SK-N-SH treated with all-trans-retinoic acid at 6 μM for 48 hours (cell line): ENCODE data around the gene PTPRD.

Source experiments
- ATAC-seq: fragments of 200-7000 bp; cut with Tn5 transposase; 3 replicates; pipeline ENCODE4 v1.9.1; 2020; ENCODE audit warnings: mild to moderate bottlenecking, moderate library complexity
- ARNTL ChIP-seq: fragments of 450-650 bp; formaldehyde crosslinking; IDR thresholded peaks from 2 replicates; pipeline ENCODE4 v1.5.0; 2020; ENCODE audit warnings: low read depth, mild to moderate bottlenecking, moderate library complexity, borderline replicate concordance
- BACH2 ChIP-seq: fragments of 250-450 bp; sonication (Bioruptor Pico); IDR thresholded peaks from 2 replicates; pipeline ENCODE4 v1.9.0; 2021; ENCODE audit warnings: mild to moderate bottlenecking, borderline replicate concordance
- CSDC2 ChIP-seq: fragments of 250-450 bp; sonication (Bioruptor Pico); IDR thresholded peaks from 2 replicates; pipeline ENCODE4 v1.5.0; 2020; ENCODE audit warnings: mild to moderate bottlenecking, moderate library complexity
- ESRRG ChIP-seq: fragments of 250-450 bp; sonication (Bioruptor Pico); IDR thresholded peaks from 2 replicates; pipeline ENCODE4 v1.6.1; 2021; ENCODE audit warnings: mild to moderate bottlenecking
- GLIS3 ChIP-seq: fragments of 250-450 bp; sonication (Bioruptor Pico); IDR thresholded peaks from 2 replicates; pipeline ENCODE4 v1.5.0; 2020; ENCODE audit warnings: mild to moderate bottlenecking, moderate library complexity
- ISL1 ChIP-seq: fragments of 250-450 bp; sonication (Bioruptor Pico); IDR thresholded peaks from 2 replicates; pipeline ENCODE4 v2.1.2; 2022; ENCODE audit warnings: mild to moderate bottlenecking, moderate library complexity
- OSR1 ChIP-seq: fragments of 250-450 bp; sonication (Bioruptor Pico); IDR thresholded peaks from 2 replicates; pipeline ENCODE4 v1.8.0; 2022; ENCODE audit warnings: moderate library complexity, mild to moderate bottlenecking, inconsistent platforms
- PATZ1 ChIP-seq: fragments of 250-450 bp; sonication (Bioruptor Pico); IDR thresholded peaks from 2 replicates; pipeline ENCODE4 v1.8.0; 2020; ENCODE audit warnings: mild to moderate bottlenecking, moderate library complexity, borderline replicate concordance
- POU6F1 ChIP-seq: fragments of 250-450 bp; sonication (Bioruptor Pico); IDR thresholded peaks from 2 replicates; pipeline ENCODE4 v1.8.0; 2021; ENCODE audit warnings: low read depth, mild to moderate bottlenecking, moderate library complexity, borderline replicate concordance
- SNAI2 ChIP-seq: fragments of 250-450 bp; sonication (Bioruptor Pico); IDR thresholded peaks from 2 replicates; pipeline ENCODE4 v1.5.0; 2020; ENCODE audit warnings: mild to moderate bottlenecking, moderate library complexity
- TCF4 ChIP-seq: fragments of 250-450 bp; sonication (Bioruptor Pico); IDR thresholded peaks from 2 replicates; pipeline ENCODE4 v1.8.0; 2021; ENCODE audit warnings: mild to moderate bottlenecking, moderate library complexity, borderline replicate concordance
- TSHZ2 ChIP-seq: fragments of 250-450 bp; sonication (Bioruptor Pico); IDR thresholded peaks from 2 replicates; pipeline ENCODE4 v1.5.0; 2020; ENCODE audit warnings: mild to moderate bottlenecking, moderate library complexity
- ZFP30 ChIP-seq: fragments of 450-650 bp; formaldehyde crosslinking; IDR thresholded peaks from 2 replicates; pipeline ENCODE4 v1.5.0; 2022; ENCODE audit warnings: mild to moderate bottlenecking, moderate library complexity
- ZNF565 ChIP-seq: fragments of 450-650 bp; formaldehyde crosslinking; conservative IDR thresholded peaks from 2 replicates; pipeline ENCODE4 v1.5.0; 2020; ENCODE audit warnings: low read depth, mild to moderate bottlenecking, moderate library complexity
- ZNF70 ChIP-seq: fragments of 450-650 bp; formaldehyde crosslinking; IDR thresholded peaks from 2 replicates; pipeline ENCODE4 v1.5.0; 2020; ENCODE audit warnings: mild to moderate bottlenecking, moderate library complexity
- ZNF8 ChIP-seq: fragments of 450-650 bp; formaldehyde crosslinking; IDR thresholded peaks from 2 replicates; pipeline ENCODE4 v1.5.0; 2020; ENCODE audit warnings: mild to moderate bottlenecking, moderate library complexity
- TF ChIP-seq, protein P1 (sequence below): fragments of 250-450 bp; sonication (Bioruptor Pico); IDR thresholded peaks from 2 replicates; pipeline ENCODE4 v1.5.1; 2021; ENCODE audit warnings: mild to moderate bottlenecking, moderate library complexity

Gene PTPRD

GRCh38 chr9:8389531-8389930 lies 2223.3 kb downstream of the PTPRD start:
- TF ChIP-seq ARNTL (CRISPR knock-in tag) (no peak), GLIS3 (no peak), SNAI2 (CRISPR knock-in tag) (no peak), ZNF70 (CRISPR knock-in tag) (no peak), OSR1 (CRISPR knock-in tag) (no peak), CSDC2 (CRISPR knock-in tag) (no peak), TCF4 (no peak), BACH2 (CRISPR knock-in tag) (no peak), POU6F1 (CRISPR knock-in tag) (no peak)
- TF ChIP-seq, protein P1, sequence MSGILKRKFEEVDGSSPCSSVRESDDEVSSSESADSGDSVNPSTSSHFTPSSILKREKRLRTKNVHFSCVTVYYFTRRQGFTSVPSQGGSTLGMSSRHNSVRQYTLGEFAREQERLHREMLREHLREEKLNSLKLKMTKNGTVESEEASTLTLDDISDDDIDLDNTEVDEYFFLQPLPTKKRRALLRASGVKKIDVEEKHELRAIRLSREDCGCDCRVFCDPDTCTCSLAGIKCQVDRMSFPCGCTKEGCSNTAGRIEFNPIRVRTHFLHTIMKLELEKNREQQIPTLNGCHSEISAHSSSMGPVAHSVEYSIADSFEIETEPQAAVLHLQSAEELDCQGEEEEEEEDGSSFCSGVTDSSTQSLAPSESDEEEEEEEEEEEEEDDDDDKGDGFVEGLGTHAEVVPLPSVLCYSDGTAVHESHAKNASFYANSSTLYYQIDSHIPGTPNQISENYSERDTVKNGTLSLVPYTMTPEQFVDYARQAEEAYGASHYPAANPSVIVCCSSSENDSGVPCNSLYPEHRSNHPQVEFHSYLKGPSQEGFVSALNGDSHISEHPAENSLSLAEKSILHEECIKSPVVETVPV (CRISPR knock-in tag) = no peak
- ATAC-seq = no peak

DNA sequence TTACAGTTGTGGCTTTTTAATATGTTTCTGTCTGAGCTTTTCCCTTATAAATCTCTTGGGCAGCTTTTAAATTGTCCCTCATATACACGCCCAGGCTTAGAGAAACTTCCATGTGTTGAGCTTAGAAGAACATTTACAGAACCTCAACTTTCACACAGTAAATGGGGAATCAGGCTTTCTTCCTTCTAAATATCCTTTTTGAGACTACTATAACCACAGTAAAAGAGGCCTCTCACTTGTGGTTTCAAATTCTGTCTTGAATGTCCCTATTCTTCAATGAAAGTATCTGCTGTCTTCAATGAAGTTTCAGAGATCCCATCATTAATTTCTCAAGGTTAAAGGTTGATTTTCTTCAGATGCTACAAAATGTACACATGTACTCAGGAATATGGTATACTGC lies 2224.7 kb downstream of the PTPRD start:
- TF ChIP-seq GLIS3 = no peak
- no peak for TF ChIP-seq TCF4
- TF ChIP-seq OSR1 (CRISPR knock-in tag) = no peak
- no peak for TF ChIP-seq PATZ1 (CRISPR knock-in tag)
- TF ChIP-seq ZNF70 (CRISPR knock-in tag) = no peak
- TF ChIP-seq CSDC2 (CRISPR knock-in tag) = no peak
- TF ChIP-seq ZNF565 (CRISPR knock-in tag) = no peak
- TF ChIP-seq ESRRG (CRISPR knock-in tag) = no peak
- no peak for TF ChIP-seq ZNF8 (CRISPR knock-in tag)
- no peak for TF ChIP-seq TSHZ2 (CRISPR knock-in tag)
- no peak for TF ChIP-seq ZFP30 (CRISPR knock-in tag)
- ATAC-seq = no peak

GRCh38 chr9:8384091-8384490 lies 2228.7 kb downstream of the PTPRD start:
- no peak for ATAC-seq
- TF ChIP-seq TCF4 (no peak), SNAI2 (CRISPR knock-in tag) (no peak), ISL1 (CRISPR knock-in tag) (no peak), ZFP30 (CRISPR knock-in tag) (no peak), ZNF70 (CRISPR knock-in tag) (no peak), ARNTL (CRISPR knock-in tag) (no peak), TSHZ2 (CRISPR knock-in tag) (no peak), BACH2 (CRISPR knock-in tag) (no peak)
- TF ChIP-seq, protein P1 (CRISPR knock-in tag) = no peak
